Vagina (tissue), 2 donors: ENCODE results near the gene GTF3C2.

Experiments used
- POLR2A ChIP-seq, 2 donors: fragments of 450-650 bp; IDR thresholded peaks; one replicate each; pipeline ENCODE4 v1.6.1; 2017; ENCODE audit warnings: antibody characterized with exemption in 2 of 2, mild to moderate bottlenecking in 2 of 2, moderate library complexity in 2 of 2
- POLR2AphosphoS5 ChIP-seq, 2 donors: sonication (generic); formaldehyde crosslinking; IDR thresholded peaks; one replicate each; pipeline ENCODE4 v1.9.0; 2017; ENCODE audit warnings: antibody characterized with exemption in 2 of 2, mild to moderate bottlenecking in 2 of 2, low read depth in 1 of 2; ENCODE audit not compliant: insufficient read depth in 1 of 2
- TF ChIP-seq, protein P1 (sequence below), 3 experiments: fragments of 450-650 bp in 2 of 3; fragments of 200-600 bp in 1 of 3; sonication (generic) in 1 of 3; IDR thresholded peaks; one replicate each; pipeline ENCODE4 v1.5.1; 2017 to 2019; ENCODE audit warnings: antibody characterized with exemption in 3 of 3, mild to moderate bottlenecking in 2 of 3, moderate library complexity in 2 of 3

DNA sequence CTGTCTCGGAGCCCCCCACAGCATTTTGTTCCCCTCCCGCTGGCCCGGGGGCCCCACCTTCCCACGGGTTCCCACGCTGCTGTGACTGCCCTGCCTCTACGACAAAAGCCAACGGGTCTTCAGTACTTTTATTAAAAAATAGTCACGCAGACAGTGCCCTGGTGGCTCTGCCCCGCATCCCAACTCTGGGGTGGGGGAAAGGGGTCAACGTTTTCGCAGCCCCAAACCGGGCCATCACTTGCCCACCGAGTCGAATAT is 49.3 kb downstream of the GTF3C2 start:
- TF ChIP-seq, protein P1, sequence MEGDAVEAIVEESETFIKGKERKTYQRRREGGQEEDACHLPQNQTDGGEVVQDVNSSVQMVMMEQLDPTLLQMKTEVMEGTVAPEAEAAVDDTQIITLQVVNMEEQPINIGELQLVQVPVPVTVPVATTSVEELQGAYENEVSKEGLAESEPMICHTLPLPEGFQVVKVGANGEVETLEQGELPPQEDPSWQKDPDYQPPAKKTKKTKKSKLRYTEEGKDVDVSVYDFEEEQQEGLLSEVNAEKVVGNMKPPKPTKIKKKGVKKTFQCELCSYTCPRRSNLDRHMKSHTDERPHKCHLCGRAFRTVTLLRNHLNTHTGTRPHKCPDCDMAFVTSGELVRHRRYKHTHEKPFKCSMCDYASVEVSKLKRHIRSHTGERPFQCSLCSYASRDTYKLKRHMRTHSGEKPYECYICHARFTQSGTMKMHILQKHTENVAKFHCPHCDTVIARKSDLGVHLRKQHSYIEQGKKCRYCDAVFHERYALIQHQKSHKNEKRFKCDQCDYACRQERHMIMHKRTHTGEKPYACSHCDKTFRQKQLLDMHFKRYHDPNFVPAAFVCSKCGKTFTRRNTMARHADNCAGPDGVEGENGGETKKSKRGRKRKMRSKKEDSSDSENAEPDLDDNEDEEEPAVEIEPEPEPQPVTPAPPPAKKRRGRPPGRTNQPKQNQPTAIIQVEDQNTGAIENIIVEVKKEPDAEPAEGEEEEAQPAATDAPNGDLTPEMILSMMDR (IDR thresholded peaks at IDR 0.05), result no peak
- TF ChIP-seq POLR2AphosphoS5 (IDR thresholded peaks at IDR 0.05; ENCODE audit: insufficient read depth in 1 of 2, low read depth in 1 of 2) (no peak), POLR2A (IDR thresholded peaks at IDR 0.05) (no peak)
